NB4 (cell line): Measurements from ENCODE around the gene DENND4A.

Source experiments
- CTCF ChIP-seq: IDR thresholded peaks from one replicate; pipeline ENCODE4 v1.5.1; 2012; ENCODE audit warnings: low read depth, low read length
- MAX ChIP-seq: IDR thresholded peaks from 2 replicates; pipeline ENCODE4 v1.6.1; 2011; ENCODE audit warnings: low read depth, low read length
- MYC ChIP-seq: IDR thresholded peaks from 2 replicates; pipeline ENCODE4 v1.6.1; 2011; ENCODE audit warnings: low read depth, low read length
- POLR2A ChIP-seq: IDR thresholded peaks from 2 replicates; pipeline ENCODE4 v1.6.1; 2011; ENCODE audit warnings: mild to moderate bottlenecking; ENCODE audit not compliant: insufficient read length; ENCODE audit errors: extremely low read depth

GRCh38 chr15:65771870-65772269, 20.2 kb downstream of the DENND4A start:
- TF ChIP-seq CTCF (no peak), POLR2A (no peak), MAX (no peak), MYC (no peak)
